Astrocyte of the spinal cord (primary cell): ENCODE results near the gene ZNF454.

ENCODE experiments used
- DNase-seq: peaks from one replicate; pipeline ENCODE4 v3.0.0; 2011; ENCODE audit warnings: low read depth, low spot score
- H3K4me3 ChIP-seq: 2 replicates; pipeline ENCODE4 v1.5.1; 2011; ENCODE audit warnings: low read depth, mild to moderate bottlenecking, low read length, moderate library complexity
- in situ Hi-C: cut with HindIII; loops from 2 replicates; pipeline ENCODE4 v1.10.0; 2017; ENCODE audit warnings: low sequenced_read_pairs
- TF ChIP-seq, protein P1 (sequence below): IDR thresholded peaks from 2 replicates; pipeline ENCODE4 v1.5.1; 2012; ENCODE audit warnings: low read depth, mild to moderate bottlenecking, low read length, inconsistent platforms

The ZNF454 gene

DNA sequence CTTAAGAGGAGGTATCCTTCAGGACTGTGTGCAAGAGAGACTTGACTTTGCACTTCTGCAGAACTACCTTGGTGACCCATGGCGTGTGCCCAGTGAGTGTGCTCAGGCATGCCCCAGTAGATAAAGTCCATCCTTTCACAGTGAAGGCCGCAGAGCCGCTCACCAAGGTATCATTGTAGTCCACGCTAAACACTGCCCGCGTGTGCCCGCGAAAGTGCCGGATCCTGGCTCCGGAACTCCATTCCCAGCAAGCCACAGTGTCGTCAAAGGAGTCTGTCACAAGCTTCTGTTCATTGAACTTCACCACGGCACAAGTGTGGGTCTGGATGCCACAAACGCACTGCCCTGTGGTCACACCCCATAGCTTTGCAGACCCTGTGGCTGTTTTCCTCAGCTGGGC is 57.4 kb downstream of the ZNF454 start:
- in situ Hi-C loops: no loop called here
- no peak overlapping the region for H3K4me3 ChIP-seq
- TF ChIP-seq, protein P1, sequence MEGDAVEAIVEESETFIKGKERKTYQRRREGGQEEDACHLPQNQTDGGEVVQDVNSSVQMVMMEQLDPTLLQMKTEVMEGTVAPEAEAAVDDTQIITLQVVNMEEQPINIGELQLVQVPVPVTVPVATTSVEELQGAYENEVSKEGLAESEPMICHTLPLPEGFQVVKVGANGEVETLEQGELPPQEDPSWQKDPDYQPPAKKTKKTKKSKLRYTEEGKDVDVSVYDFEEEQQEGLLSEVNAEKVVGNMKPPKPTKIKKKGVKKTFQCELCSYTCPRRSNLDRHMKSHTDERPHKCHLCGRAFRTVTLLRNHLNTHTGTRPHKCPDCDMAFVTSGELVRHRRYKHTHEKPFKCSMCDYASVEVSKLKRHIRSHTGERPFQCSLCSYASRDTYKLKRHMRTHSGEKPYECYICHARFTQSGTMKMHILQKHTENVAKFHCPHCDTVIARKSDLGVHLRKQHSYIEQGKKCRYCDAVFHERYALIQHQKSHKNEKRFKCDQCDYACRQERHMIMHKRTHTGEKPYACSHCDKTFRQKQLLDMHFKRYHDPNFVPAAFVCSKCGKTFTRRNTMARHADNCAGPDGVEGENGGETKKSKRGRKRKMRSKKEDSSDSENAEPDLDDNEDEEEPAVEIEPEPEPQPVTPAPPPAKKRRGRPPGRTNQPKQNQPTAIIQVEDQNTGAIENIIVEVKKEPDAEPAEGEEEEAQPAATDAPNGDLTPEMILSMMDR: no peak
- no peak for DNase-seq

DNA sequence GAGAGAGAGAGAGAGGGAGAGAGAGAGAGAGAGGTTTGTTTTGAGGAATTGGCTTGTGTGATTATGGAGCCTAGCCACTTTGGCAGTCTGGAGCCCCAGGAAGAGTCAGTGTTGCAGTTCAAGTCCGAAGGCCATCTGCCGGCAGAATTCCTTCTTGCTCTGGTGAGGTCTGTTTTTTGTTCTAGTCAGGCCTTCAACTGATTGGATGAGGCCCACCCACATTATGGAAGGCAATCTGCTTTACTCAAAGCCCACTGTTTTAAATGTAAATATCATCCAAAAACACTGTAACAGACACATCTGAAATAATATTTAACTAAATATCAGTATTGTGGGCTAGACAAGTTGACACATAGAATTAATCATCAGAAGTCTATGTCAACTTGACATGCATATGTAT is 65.6 kb downstream of the ZNF454 start:
- in situ Hi-C loops: no loop called here
- no peak for DNase-seq
- TF ChIP-seq, protein P1: no peak
- H3K4me3 ChIP-seq: no peak overlapping the region

DNA sequence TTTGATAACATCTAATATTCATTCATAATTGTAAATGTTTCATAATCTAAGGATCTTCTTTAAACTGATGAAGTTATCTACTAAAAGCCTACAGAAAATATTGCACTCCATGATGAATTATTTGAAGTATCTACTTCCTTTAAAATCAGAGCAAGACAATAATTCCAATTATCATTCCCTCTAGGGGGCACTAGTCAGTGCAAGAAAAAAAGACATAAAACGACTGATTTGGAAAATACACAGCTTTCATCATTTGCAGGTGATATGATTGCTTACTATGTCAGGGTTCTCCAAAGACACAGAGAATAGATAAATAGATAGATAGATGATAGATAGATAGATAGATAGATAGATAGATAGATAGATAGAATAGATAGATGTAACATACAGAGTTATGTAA is 67.7 kb downstream of the ZNF454 start:
- no peak overlapping the region for H3K4me3 ChIP-seq
- in situ Hi-C loops: no loop called here
- DNase-seq: no peak
- TF ChIP-seq, protein P1: no peak
